ENCODE measurements around the gene AHRR. TPM values are rescaled to one million over a fixed set of nuclear protein-coding genes. Genes with fewer than 3 reads are reported as not detected.
"Not testable (repeated sequence)": the region's sequence is repeated elsewhere in the genome, so short reads cannot be mapped to it uniquely, and the experiment has no call there.

The AHRR gene
- total RNA-seq, 2 donors from 2014 or later: 1.9 to 17.7 TPM

DNA sequence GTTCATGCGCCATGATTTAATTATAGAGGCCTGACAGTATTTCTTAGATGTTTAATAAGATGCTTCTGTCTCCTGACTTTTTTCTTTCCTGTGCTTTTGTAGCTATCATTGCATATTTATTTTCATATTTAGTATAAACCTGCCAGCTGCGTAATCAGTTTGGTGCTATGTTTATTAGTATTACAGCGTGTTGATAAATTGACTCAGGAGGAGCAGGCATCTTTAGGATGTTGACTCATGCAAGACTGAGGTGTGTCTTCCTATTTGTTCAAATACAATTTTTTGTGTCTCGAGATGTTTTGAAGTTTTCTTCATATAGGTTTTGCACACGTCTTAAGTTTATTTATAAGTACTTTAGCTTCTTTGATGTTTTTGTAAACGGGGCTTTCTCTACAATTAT, 85.5 kb downstream of the AHRR start:
- H3K9me3 ChIP-seq: no peaks in the 10 kb centered on the region
- intact Hi-C loops (cut with DNase I): no loop called here
- 78% methylated on average over 6 of the region's 6 CpGs for WGBS
- TF ChIP-seq POLR2A (IDR thresholded peaks at IDR 0.05): no peak
- TF ChIP-seq POLR2AphosphoS5 (IDR thresholded peaks at IDR 0.05): no peak
- TF ChIP-seq, protein P1, sequence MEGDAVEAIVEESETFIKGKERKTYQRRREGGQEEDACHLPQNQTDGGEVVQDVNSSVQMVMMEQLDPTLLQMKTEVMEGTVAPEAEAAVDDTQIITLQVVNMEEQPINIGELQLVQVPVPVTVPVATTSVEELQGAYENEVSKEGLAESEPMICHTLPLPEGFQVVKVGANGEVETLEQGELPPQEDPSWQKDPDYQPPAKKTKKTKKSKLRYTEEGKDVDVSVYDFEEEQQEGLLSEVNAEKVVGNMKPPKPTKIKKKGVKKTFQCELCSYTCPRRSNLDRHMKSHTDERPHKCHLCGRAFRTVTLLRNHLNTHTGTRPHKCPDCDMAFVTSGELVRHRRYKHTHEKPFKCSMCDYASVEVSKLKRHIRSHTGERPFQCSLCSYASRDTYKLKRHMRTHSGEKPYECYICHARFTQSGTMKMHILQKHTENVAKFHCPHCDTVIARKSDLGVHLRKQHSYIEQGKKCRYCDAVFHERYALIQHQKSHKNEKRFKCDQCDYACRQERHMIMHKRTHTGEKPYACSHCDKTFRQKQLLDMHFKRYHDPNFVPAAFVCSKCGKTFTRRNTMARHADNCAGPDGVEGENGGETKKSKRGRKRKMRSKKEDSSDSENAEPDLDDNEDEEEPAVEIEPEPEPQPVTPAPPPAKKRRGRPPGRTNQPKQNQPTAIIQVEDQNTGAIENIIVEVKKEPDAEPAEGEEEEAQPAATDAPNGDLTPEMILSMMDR (IDR thresholded peaks at IDR 0.05): no peak
- H3K27me3 ChIP-seq (replicated peaks; ENCODE audit: insufficient read depth): no peaks in the 10 kb centered on the region
- no peaks in the 10 kb centered on the region for H3K36me3 ChIP-seq
- H3K27ac ChIP-seq: no peak overlapping the region
- no peak for DNase-seq (ENCODE audit: low spot score)
- H3K4me3 ChIP-seq: no peak overlapping the region
- no peaks in the 10 kb centered on the region for H3K4me1 ChIP-seq (replicated peaks)

DNA sequence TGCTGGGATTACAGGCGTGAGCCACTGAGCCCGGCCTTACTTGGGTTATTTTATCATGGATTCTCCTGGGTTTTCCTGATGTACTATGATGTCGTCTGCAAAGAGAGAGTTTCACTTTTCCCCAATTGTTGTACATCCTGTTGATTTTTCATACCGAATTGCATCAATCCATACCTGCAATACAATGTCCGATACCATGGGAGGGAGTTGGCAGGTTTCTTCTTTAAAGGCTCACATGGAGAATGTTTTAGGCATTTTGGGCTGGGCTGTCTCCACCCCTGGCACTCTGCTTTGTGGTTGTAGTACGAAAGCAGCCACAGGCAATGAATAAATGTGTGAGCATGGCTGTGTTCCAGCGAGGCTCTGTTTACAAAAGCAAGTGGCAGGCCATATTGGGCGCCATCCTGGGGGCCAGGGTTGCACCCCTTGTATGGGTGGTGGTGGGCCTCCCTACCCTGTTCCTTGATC, 86.3 kb downstream of the AHRR start:
- no peaks in the 10 kb centered on the region for H3K4me1 ChIP-seq (replicated peaks)
- H3K27me3 ChIP-seq (replicated peaks; ENCODE audit: insufficient read depth): no peaks in the 10 kb centered on the region
- no peaks in the 10 kb centered on the region for H3K9me3 ChIP-seq
- TF ChIP-seq POLR2A (IDR thresholded peaks at IDR 0.05): no peak
- TF ChIP-seq, protein P1 (IDR thresholded peaks at IDR 0.05): no peak
- TF ChIP-seq POLR2AphosphoS5 (IDR thresholded peaks at IDR 0.05): no peak
- no peak overlapping the region for H3K4me3 ChIP-seq
- no peaks in the 10 kb centered on the region for H3K36me3 ChIP-seq
- H3K27ac ChIP-seq: no peak overlapping the region
- intact Hi-C loops (cut with DNase I): no loop called here
- no peak for DNase-seq (ENCODE audit: low spot score)
- 63% methylated on average over 8 of the region's 8 CpGs for WGBS

DNA sequence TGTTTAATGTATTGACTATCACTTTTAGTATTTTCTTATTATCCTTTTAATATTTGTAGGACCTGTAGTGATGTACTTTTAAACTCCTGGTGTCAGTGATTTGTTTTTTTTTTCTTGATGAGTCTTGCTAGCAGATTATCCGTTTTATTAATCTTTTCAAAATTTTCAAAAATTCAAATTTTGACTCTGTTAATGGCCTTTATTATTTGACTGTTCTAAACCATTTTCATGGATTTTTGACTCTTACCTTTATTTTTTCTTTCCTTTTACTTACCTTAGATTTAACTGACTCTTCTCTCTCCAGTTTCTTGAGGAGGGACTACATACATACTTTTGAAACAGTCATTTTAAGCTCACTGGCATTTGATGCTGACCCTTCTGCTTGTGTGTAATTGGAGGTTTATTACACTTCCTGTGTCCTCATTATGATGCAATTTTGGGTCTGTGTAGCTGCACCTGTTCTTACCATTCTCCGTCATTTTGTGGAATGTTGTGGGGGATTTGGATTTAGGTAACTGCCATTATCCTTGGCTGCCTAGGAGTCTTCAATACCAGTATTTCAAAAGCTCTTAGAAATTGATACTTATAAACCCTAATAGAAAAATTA, 89.5 kb downstream of the AHRR start:
- H3K4me1 ChIP-seq (replicated peaks): no peaks in the 10 kb centered on the region
- intact Hi-C loops (cut with DNase I): no loop called here
- H3K36me3 ChIP-seq: no peaks in the 10 kb centered on the region
- H3K9me3 ChIP-seq: no peaks in the 10 kb centered on the region
- no peak for DNase-seq (ENCODE audit: low spot score)
- TF ChIP-seq, protein P1 (IDR thresholded peaks at IDR 0.05): no peak
- TF ChIP-seq POLR2AphosphoS5 (IDR thresholded peaks at IDR 0.05): no peak
- TF ChIP-seq POLR2A (IDR thresholded peaks at IDR 0.05): no peak
- H3K27ac ChIP-seq: no peak overlapping the region
- H3K4me3 ChIP-seq: no peak overlapping the region
- WGBS: 85% methylated on average over 2 of the region's 2 CpGs
- H3K27me3 ChIP-seq (replicated peaks; ENCODE audit: insufficient read depth): no peaks in the 10 kb centered on the region

DNA sequence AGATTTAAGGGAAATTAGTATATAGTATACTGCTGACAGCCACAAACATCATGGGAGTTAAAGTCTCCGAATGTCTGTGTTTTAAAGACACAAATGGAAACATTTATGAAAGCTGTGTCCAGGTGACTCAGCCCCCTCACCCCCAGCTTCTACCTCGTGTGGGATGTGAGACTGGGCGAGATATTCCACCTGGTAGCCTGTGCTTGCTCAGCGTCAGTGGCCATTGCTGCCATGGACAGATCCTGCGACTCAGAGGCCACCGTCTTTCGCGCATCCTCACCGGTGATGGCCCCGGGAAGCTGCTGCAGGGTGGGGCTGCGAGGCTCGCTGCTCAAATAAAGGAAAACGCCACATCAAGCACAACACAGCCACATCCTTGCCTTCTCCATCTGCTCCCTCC, 90.2 kb downstream of the AHRR start:
- 82% methylated on average over 13 of the region's 13 CpGs for WGBS
- Histone ChIP-seq H3K27ac (no peak overlapping the region), H3K9me3 (no peaks in the 10 kb centered on the region), H3K4me3 (no peak overlapping the region), H3K4me1 (replicated peaks) (no peaks in the 10 kb centered on the region), H3K27me3 (replicated peaks; ENCODE audit: insufficient read depth) (no peaks in the 10 kb centered on the region), H3K36me3 (no peaks in the 10 kb centered on the region)
- TF ChIP-seq POLR2AphosphoS5 (IDR thresholded peaks at IDR 0.05): no peak
- TF ChIP-seq, protein P1 (IDR thresholded peaks at IDR 0.05): no peak
- no peak for TF ChIP-seq POLR2A (IDR thresholded peaks at IDR 0.05)
- DNase-seq (ENCODE audit: low spot score): no peak
- intact Hi-C loops (cut with DNase I): no loop called here

DNA sequence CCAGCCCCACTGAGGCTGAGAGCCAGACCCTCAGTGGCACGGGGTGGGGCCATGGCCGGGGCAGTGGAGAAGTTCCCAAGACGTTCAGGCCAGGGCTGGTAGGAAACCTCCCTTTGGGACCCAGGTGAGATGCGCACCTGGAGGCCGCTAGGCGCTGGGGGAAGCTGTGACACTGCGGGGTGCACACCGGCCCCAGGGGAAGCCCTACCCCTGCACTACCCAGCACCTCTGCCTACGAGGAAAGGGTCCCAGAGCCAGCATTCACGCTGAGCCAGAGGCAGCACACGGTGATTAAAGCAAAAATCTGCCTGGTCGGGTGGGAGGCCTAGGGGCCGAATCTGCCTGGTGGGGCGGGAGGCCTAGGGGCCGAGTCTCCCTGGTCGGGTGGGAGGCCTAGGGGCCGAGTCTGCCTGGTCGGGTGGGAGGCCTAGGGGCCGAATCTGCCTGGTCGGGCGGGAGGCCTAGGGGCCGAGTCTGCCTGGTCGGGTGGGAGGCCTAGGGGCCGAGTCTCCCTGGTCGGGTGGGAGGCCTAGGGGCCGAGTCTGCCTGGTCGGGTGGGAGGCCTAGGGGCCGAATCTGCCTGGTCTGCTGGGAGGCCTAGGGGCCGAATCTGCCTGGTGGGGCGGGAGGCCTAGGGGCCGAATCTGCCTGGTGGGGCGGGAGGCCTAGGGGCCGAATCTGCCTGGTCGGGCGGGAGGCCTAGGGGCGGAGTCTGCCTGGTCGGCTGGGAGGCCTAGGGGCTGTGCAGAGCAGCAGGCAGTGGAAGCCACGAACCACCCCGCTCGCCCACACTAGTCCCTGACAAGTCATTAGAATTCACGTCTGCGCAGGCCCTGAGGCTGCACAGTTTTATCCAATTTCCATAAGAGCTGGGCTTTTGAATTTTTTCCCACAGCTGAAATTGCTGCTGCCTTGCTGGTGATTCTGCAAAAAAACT, 93.7 kb downstream of the AHRR start:
- H3K4me3 ChIP-seq; DNase-seq (ENCODE audit: low spot score); H3K27me3 ChIP-seq (replicated peaks; ENCODE audit: insufficient read depth); H3K9me3 ChIP-seq; H3K4me1 ChIP-seq (replicated peaks); H3K36me3 ChIP-seq; H3K27ac ChIP-seq; intact Hi-C loops (cut with DNase I): not testable (repeated sequence)
- 80% methylated on average over 42 of the region's 42 CpGs for WGBS
